GM19193 (cell line): Measurements from ENCODE around the gene S1PR5.

Source experiments
- POLR2A ChIP-seq: IDR thresholded peaks from 4 replicates; pipeline ENCODE4 v1.6.1; 2011; ENCODE audit not compliant: insufficient read depth, insufficient read length; ENCODE audit errors: extremely low read depth

The S1PR5 gene

DNA sequence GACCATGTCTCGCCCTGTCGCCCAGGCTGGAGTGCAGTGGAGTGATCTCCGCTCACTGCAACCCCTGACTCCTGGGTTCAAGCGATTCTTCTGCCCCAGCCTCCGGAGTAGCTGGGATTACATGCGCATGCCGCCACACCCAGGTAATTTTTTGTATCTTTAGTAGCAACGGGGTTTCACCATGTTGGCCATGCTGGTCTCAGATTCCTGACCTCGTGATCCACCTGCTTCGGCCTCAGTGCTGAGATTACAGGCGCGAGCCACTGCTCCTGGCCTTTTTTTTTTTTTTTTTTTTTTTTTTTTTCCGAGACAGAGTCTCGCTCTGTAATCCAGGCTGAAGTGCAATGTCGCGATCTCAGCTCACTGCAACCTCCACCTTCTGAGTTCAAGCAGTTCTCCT, 9.2 kb downstream of the S1PR5 start:
- TF ChIP-seq POLR2A: no peak

DNA sequence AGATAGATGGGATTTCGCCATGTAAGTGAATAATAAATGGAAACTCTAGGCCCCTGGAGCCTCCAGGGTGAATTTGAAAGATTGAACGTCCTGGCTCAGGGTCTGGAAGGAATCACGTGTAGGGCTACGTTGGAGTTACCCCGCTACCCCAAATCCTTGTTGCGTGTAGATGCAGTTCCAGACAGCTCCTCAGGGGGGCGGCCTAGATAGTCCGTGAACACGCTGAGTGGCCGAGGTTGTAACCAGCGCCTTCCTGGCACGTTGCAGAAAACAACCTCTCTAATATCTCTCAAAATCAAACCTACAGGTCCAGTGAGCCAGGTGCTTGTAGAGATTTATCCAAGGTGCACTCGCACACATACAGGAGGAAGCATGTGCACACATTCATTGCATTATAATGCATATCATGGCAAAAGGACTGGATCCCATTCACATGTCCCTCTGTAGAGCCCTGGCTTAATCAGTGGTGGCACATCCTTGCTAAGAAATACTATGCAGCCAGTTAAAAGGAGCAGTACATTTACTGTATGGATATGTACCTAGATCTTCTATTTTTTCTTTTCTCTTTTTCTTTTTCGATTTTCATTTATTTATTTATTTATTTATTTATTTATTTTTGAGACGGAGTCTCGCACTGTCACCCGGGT, 11.5 kb downstream of the S1PR5 start:
- no peak for TF ChIP-seq POLR2A

DNA sequence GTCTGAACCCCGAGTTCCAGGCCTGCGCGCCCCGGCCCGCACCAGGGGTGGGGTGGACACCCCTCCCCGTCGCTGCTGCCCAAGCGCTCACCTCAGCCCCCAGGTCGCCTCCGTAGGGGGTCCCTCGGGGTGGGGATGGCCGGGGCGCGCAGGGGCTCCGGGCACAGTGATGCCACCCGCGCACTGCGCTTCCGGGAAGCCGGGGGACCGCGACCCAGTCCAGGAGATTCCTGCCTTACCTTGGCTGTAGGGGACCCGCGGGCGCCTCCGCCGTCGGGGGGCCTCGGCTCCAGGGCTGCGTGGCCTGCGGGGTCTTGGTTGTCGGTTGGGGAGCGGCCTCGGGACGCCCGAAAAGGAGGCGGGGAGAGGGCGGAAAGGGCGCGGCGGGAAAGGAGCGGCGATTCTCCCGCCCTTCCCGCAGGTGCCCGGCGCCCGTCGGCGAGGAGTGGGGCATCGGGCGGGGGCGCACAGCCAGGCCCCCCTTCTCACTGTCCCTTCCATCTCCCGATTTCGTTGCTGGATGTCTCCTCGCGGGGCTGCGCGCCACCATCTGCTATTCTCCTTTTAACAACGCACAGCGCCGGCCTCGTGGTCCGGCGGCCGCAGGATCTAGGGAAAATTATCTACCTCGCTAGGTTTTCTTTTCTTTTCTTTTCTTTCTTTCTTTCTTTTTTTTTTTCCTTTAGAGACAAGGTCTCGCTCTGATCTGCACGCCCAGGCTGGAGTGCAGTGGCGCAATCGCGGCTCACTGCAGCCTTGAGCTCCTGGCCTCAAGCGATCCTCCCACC, 14.1 kb downstream of the S1PR5 start, which contains the start of gene KEAP1:
Gene KEAP1 (minus strand): TSS at position 355 of the 788 bp plus-strand sequence. CDS start 3,323 bp downstream, outside the sequence.
- no peak for TF ChIP-seq POLR2A

DNA sequence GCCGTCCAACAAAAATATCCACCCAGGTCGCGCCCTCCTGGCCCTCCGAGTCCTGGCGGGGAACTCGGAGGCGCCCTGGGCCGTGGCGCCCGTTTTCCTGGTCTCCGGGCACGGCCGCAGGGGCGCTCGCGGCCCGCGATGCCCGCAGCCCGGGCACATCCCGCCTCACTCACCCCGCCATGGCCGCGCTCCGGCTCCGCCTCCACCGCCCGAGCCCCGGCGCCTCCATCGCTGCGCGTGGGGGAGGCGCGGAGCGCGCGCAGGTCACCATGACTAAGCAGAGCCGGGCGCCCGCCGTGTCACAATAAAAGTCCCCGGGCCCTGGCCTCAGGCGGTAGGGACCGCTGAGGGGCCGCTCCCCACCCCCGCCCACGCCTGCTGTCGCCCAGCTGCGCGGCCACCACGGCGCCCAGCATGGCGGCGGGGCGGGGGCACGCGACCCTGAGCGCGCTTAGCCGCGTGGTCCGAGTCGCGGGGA, 14.7 kb downstream of the S1PR5 start:
- TF ChIP-seq POLR2A: peak; percentile 94

DNA sequence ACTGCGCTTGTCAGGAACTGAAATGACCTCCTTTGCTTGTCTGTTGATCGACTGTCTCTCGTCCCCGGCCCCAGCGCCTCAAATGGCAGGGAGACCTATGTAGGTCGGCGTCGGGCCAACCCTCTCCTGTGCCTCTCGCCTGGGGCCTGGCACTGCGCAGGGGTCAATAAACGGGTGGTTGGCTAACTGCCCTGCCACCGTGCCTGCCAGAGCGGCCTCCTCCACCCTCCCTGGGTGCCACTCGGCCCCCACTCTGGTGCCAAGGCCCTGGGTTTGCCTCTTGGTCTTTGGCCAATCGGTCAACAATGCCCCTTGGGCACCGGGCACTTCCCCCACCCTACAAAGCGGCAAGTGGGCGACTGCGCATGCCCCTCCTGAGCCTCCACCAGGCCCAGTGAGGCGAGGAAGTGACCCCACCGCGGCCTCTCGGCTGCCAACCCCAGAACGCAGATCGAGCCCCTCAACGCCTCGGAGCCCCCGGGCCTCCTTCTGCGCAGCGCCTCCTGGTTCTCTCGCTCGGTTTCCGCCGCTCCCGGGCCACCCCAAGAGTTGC, 15.2 kb downstream of the S1PR5 start:
- TF ChIP-seq POLR2A: no peak

DNA sequence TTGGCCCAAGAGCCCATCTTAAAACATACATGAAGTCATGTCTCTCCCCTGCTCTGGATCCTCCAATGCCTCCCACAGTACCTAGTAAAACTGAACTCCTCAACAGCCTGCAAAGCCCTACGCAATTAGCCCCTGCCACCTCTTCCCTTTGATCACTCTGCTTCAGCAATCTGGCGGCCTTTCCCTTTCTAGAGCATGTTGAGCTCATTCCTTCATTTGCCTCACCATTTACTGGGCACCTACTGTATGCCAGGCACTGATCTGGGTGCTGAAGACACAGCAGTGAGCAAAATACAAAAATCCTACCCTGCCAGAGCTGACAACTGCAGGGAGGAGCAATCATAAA, 17.0 kb downstream of the S1PR5 start:
- no peak for TF ChIP-seq POLR2A

DNA sequence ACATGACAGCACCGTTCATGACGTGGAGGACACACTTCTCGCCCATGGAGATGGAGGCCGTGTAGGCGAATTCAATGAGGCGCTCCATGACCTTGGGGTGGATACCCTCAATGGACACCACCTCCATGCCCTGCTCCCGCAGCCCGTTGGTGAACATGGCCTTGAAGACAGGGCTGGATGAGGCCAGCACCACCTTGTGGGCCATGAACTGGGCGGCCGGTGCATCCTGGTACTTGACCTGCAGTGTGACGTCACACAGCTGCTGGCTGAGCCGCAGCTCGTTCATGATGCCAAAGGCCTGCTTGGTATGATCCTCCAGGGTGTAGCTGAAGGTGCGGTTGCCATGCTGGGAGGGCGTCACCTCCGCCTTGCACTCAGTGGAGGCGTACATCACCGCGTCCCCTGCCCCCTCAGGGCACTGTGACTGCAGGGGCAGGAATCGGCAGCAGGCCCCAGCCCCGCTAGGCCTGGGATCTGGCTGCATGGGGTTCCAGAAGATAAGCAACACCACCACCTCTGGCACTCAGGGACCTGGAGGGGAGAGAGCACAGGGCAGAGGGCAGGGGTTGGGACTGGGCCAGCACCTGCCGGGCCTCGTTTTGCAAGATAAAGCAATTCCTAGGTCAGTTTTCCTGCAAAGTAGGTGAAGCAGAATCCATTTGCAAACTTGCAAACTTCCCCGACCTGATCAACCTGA, 17.5 kb downstream of the S1PR5 start:
- peak; percentile 20 for TF ChIP-seq POLR2A

DNA sequence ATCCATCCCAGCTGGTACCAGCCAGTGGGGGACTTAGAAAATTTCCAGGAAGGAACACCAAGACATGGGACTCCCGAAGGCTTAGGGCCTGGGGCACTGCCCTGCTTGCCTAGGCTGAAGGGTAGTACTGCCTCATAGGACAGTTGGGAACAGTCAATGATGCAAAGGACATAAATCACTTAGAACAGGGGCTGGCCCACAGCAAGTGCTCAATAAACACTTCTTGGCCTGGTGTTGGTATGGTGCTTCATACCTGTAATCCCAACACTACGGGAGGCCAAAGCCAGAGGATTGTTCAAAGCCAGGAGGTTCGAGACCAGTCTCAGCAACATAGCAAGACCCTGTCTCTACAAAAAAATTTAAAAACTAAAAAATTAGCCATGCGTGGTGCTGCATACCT, 19.9 kb downstream of the S1PR5 start:
- TF ChIP-seq POLR2A: no peak

DNA sequence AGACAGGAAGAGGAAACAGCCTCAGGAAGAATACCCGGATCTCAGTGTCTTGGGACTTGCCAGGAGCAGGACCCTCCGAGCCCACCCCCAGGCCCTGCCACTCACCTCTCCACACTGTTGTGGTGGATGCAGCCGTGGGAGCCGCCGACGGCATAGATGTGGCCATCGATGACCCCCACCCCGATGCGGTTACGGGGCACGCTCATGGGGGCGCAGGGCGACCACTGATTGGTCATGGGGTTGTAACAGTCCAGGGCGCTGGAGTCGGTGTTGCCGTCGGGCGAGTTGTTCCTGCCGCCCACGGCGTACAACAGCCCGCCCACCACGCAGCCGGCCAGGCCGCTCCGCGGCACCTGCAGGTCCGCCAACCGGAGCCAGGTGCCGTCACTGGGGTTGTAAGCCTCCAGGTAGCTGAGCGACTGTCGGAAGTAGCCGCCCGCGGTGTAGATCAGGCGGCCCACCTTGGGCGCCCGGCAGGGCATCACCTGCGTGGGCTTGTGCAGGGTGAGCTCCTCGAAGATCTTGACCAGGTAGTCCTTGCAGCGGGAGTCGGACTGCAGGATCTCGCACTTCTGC, 25.7 kb downstream of the S1PR5 start:
- no peak for TF ChIP-seq POLR2A

DNA sequence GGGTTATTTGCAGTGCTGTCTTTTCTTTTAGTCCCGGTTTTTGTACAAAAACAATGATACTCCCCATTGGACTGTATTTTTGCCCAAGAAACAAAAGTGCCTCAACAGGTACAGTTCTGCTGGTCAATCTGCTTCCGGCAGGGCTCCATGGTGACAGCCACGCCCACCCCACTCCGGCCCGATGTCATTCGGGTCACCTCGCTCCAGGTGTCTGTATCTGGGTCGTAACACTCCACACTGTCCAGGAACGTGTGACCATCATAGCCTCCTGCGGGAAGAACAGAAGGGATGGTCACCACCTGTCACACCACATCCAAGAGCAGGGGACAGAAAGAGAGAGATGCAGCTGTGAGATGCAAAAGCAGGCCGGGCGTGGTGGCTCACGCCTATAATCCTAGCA, 30.7 kb downstream of the S1PR5 start:
- no peak for TF ChIP-seq POLR2A

DNA sequence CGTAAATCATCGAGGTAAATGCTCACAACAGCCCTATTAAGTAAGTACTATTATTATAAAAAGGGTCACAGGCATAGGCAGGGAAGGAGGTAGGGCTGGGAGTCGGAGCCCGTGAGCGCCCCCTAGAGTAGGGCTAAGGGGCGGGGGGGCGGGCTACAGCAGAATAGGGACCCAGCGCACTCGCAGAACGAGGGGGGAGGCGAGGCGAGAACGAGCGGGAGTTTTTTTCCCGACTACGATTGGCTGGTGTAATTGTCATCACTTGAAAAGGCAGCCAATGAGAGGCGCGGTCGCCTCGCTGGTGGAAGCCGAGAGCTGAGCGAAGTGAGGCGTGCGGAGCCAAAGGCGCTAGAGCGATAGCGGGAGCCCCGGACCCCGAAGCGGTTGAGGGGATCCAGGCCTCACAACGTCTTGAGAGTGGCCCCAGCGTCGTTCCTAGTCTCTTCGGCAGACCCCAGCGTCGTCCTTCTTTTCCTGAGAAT, 38.3 kb downstream of the S1PR5 start:
- TF ChIP-seq POLR2A: no peak

DNA sequence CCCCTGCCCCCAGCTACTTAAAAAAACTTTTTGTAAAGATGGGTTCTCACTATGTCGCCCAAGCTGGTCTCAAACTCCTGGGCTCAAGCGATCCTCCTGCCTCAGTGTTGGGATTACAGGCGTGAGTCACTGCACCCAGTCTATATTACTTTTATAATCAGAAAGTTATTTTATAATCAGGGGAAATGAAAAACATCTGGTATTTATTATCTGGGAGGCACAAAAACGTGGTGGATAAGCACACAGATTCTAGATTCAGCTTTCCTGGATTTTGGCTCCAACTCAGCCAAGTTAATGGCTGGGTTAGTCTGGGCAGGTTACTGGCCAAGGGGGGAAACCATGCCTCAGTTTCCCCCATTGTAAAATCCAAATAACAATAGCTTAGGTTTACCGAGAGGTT, 38.8 kb downstream of the S1PR5 start:
- TF ChIP-seq POLR2A: no peak

DNA sequence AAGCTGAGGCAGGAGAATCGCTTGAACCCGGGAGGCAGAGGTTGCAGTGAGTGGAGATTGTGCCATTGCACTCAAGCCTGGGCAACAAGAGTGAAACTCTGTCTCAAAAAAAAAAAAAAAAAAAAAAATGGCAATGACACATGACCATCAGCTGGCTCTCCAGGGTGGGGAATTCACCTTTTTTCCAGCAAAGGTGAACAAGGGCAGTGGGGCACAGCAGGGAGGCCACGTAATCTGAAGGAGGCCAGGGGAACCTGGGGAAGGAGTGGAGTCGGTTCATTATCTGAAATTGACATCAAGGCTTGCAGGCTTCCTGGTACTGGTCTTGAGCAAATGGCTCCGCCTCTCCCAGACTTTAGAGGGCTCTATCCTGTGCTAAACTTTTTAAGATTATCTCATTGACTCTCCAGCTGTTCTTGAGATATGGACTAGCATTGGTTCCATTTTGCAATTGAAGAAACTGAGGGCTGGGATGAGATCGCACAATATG, 42.2 kb downstream of the S1PR5 start:
- TF ChIP-seq POLR2A: no peak

DNA sequence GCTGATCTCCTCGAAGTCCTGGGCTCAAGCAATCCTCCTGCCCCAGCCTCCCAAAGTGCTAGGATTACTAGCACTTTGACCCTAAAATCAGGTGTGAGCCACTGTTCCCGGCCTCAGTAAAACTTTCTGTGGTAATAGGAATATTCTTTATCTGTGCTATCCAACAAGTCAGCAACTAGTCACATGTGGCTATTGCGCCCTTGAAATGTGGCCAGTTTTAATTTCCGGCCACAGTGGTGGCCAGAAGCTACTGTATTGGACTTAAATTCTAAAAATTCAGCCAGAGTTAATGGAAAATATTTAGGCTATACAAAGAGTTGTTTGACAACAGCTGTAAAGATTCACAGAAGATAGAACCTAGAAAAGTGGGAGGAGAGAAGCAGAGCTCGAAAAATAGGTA, 44.1 kb downstream of the S1PR5 start:
- no peak for TF ChIP-seq POLR2A

DNA sequence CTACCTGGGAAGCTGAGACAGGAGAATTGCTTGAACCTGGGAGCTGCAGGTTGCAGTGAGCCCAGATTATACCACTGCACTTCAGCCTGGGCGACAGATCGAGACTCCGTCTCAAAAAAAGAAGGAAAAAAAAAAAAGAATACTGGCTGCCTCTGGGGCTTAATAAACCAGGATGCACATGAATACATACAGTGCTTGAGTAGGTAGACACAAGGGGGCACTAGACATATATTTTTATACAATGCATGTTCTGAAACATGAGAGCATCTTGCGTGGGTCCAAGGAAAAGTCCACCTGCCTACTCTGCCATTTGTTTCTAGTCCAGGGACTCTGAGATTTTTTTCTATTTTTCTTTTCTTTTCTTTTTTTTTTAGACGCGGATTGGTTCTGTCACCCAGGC, 45.3 kb downstream of the S1PR5 start:
- no peak for TF ChIP-seq POLR2A

DNA sequence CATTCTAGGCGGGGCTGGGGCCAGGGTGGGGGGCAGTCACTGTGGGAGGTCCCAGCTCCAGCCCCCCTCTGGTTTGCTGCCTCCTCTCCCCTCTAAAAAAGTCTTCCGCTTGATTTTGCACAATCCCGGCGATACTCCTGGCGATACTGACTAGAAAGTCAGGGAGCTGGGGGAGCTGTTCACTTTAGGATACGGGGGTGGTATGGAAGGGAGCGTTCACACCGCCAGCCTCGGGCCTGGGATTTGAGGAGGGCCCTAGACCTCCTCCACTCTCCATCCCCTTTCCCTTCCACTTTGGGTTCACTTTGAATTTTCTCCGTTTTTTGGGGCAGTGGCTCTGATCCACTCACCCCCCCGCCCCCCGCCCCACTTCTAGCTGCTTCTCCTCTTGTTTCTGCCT, 49.1 kb downstream of the S1PR5 start:
- no peak for TF ChIP-seq POLR2A
